A673 (cell line): Measurements from ENCODE around the gene C6orf62.

Experiments used
- EZH2 ChIP-seq: fragments of 200-600 bp; sonication (generic); IDR thresholded peaks from 2 replicates; pipeline ENCODE4 v1.6.1; 2017; ENCODE audit warnings: borderline replicate concordance, low read depth, mild to moderate bottlenecking, mixed read lengths, antibody characterized with exemption, low read length; ENCODE audit not compliant: poor library complexity, severe bottlenecking
- TF ChIP-seq, protein P1 (sequence below): fragments of 300-800, 200-600 bp; sonication (generic); conservative IDR thresholded peaks from 2 replicates; pipeline ENCODE4 v1.5.1; 2017; ENCODE audit warnings: low read depth, mild to moderate bottlenecking, antibody characterized with exemption, low read length, moderate library complexity, mixed read lengths

DNA sequence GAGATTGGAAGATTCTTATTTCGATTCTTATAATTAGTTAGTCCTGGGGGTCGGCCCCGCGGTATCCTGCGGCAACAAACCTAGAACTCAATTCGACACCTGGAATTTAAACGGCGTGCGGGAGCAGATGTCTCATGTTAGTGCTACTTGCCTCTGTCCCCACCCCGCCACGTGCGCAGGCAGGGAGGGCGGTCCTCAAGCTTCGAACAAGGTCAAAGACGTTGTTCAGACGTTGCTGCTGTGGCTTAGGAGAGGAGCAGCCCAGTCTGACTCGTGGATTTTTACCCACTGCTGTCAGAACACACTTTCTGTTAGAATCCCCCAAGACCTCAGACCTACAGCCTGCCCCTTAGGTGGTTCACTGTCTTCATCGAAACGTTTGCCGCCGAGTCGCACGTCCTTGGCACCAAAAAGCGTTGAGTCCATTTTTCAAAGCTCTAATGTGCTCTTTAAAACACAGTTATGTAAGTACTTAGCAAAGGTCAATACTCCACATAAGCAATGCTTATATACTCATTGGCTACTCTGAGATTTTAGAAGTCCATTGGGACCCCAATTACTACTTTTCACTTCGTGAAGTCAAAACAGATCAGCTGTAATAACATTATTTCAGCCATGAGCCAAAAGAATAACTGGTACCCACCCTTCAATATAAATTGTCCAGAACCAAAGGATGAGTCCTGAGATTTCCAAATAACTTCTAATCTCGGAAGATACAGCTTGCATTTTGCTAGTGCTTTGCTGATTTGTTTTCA is 2.7 kb upstream of the C6orf62 start:
- TF ChIP-seq, protein P1, sequence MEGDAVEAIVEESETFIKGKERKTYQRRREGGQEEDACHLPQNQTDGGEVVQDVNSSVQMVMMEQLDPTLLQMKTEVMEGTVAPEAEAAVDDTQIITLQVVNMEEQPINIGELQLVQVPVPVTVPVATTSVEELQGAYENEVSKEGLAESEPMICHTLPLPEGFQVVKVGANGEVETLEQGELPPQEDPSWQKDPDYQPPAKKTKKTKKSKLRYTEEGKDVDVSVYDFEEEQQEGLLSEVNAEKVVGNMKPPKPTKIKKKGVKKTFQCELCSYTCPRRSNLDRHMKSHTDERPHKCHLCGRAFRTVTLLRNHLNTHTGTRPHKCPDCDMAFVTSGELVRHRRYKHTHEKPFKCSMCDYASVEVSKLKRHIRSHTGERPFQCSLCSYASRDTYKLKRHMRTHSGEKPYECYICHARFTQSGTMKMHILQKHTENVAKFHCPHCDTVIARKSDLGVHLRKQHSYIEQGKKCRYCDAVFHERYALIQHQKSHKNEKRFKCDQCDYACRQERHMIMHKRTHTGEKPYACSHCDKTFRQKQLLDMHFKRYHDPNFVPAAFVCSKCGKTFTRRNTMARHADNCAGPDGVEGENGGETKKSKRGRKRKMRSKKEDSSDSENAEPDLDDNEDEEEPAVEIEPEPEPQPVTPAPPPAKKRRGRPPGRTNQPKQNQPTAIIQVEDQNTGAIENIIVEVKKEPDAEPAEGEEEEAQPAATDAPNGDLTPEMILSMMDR, result no peak
- TF ChIP-seq EZH2, result no peak
